Measurements from ENCODE around the gene UTF1.

Gene UTF1

GRCh38 chr10:133279326-133280226 is 49.6 kb downstream of the UTF1 start:
- DNase-seq (ENCODE audit: low spot score), result no peak

- DNase-seq (ENCODE audit: low spot score), result no peak
These were observed 50.5 kb downstream of the UTF1 start for GRCh38 chr10:133280391-133281059.

DNA sequence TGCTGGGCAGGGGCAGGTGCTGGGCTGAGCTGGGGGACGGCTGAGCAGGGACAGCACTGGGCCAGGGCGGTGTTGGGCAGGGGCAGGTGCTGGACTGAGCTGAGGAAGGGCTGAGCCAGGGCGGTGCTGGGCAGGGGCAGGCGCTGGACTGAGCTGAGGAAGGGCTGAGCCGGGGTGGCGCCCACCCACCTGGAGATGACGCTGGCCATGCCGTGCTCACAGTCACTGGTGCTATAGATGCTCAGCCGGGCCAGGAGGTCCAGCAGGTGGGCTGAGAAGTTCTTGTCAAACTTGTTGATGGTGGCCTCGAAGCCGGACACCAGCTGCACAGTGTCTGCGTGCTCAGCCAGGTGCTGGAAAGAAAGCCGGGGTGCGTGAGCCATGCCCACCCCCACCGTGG is 51.1 kb downstream of the UTF1 start:
- no peak for DNase-seq (ENCODE audit: low spot score)

Data from globus pallidus (tissue), 1 donor.